ENCODE data around the gene ZMYND15.
A peak's percentile ranks its signal among the peaks of the same experiment; 100 is the strongest.

DNA sequence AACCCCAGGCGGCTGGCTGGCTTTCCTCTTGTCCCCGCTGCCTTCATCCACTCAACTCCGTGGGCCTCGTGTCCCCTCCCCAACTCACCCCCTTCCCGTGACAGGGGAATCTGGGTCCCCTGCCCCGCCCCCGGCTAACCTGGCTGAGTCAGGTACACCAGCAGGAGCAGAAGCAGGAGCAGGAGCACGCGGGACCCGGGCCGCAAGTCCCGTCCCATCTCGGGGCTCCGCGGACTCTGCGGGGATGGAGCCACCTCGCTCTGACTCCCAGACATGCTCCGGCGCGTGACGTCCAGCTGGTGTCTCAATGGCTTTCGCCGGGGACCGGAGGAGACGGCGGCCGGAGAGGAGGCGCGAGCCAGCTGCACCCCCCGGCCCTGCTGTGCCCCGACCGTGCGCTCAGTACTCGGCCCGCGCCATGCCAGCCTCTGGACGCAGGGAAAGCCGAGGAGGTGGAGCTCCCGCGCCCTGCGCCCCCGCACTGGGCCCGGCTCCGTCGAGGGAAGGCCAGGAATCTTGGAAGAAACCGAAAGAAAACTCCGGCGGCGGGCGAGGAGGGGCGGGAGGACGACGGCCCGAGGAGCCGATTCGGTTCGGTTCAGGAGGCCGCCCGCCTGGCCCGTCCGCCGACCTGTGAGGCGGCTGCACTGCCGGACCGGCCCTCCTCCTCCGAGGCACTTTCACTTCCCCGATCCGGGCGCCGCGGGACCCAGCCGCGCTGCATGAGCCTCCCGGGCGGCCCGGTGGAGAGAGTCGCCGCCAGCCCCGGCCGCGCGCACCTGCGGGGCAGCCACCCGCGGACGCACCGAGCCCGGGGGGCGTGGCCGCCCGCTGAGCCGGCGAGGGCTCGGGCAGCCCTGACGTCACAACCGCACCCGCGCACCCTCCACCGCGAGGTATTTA lies at the start of gene ZMYND15, which contains the start of gene CXCL16:
- TF ChIP-seq TEAD2 (CRISPR knock-in tag; IDR thresholded peaks at IDR 0.05), result no peak
- TF ChIP-seq ZBTB21 (CRISPR knock-in tag; IDR thresholded peaks at IDR 0.05), result no peak
- no peak; the same call in 1 of the 2 replicates for TF ChIP-seq RAD21 (CRISPR knock-in tag; IDR thresholded peaks at IDR 0.05)
- TF ChIP-seq, protein P1, sequence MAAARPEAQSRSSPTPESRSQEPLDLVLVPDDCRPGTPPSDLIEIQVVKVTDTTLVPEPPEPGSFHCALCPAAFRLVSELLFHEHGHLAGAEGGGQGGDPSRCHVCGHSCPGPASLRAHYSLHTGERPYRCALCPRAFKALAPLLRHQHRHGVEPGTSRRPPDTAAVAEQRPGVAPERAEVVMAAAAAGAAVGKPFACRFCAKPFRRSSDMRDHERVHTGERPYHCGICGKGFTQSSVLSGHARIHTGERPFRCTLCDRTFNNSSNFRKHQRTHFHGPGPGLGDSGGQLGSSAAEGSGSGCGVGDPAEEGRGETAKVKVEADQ (CRISPR knock-in tag; IDR thresholded peaks at IDR 0.05; ENCODE audit: borderline replicate concordance), result peak; percentile 61; the same call in 1 of the 2 replicates
- no peak for TF ChIP-seq EZH2 (conservative IDR thresholded peaks at IDR 0.05; ENCODE audit: low read depth, low read length)
- TF ChIP-seq, protein P2, sequence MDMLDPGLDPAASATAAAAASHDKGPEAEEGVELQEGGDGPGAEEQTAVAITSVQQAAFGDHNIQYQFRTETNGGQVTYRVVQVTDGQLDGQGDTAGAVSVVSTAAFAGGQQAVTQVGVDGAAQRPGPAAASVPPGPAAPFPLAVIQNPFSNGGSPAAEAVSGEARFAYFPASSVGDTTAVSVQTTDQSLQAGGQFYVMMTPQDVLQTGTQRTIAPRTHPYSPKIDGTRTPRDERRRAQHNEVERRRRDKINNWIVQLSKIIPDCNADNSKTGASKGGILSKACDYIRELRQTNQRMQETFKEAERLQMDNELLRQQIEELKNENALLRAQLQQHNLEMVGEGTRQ (IDR thresholded peaks at IDR 0.05; ENCODE audit: low read depth, low read length), result no peak
- TF ChIP-seq, protein P2 (CRISPR knock-in tag; IDR thresholded peaks at IDR 0.05; ENCODE audit: borderline replicate concordance), result no peak
- no peak for TF ChIP-seq POLR2AphosphoS5 (IDR thresholded peaks at IDR 0.05; ENCODE audit: low read depth, low read length)
- TF ChIP-seq, protein P3, sequence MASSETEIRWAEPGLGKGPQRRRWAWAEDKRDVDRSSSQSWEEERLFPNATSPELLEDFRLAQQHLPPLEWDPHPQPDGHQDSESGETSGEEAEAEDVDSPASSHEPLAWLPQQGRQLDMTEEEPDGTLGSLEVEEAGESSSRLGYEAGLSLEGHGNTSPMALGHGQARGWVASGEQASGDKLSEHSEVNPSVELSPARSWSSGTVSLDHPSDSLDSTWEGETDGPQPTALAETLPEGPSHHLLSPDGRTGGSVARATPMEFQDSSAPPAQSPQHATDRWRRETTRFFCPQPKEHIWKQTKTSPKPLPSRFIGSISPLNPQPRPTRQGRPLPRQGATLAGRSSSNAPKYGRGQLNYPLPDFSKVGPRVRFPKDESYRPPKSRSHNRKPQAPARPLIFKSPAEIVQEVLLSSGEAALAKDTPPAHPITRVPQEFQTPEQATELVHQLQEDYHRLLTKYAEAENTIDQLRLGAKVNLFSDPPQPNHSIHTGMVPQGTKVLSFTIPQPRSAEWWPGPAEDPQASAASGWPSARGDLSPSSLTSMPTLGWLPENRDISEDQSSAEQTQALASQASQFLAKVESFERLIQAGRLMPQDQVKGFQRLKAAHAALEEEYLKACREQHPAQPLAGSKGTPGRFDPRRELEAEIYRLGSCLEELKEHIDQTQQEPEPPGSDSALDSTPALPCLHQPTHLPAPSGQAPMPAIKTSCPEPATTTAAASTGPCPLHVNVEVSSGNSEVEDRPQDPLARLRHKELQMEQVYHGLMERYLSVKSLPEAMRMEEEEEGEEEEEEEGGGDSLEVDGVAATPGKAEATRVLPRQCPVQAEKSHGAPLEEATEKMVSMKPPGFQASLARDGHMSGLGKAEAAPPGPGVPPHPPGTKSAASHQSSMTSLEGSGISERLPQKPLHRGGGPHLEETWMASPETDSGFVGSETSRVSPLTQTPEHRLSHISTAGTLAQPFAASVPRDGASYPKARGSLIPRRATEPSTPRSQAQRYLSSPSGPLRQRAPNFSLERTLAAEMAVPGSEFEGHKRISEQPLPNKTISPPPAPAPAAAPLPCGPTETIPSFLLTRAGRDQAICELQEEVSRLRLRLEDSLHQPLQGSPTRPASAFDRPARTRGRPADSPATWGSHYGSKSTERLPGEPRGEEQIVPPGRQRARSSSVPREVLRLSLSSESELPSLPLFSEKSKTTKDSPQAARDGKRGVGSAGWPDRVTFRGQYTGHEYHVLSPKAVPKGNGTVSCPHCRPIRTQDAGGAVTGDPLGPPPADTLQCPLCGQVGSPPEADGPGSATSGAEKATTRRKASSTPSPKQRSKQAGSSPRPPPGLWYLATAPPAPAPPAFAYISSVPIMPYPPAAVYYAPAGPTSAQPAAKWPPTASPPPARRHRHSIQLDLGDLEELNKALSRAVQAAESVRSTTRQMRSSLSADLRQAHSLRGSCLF (CRISPR knock-in tag; IDR thresholded peaks at IDR 0.05; ENCODE audit: borderline replicate concordance), result no peak
- TF ChIP-seq, protein P4, sequence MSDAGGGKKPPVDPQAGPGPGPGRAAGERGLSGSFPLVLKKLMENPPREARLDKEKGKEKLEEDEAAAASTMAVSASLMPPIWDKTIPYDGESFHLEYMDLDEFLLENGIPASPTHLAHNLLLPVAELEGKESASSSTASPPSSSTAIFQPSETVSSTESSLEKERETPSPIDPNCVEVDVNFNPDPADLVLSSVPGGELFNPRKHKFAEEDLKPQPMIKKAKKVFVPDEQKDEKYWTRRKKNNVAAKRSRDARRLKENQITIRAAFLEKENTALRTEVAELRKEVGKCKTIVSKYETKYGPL (CRISPR knock-in tag; IDR thresholded peaks at IDR 0.05), result no peak
- no peak for TF ChIP-seq TCF7L2 (IDR thresholded peaks at IDR 0.05; ENCODE audit: low read depth, low read length)
- TF ChIP-seq, protein P5, sequence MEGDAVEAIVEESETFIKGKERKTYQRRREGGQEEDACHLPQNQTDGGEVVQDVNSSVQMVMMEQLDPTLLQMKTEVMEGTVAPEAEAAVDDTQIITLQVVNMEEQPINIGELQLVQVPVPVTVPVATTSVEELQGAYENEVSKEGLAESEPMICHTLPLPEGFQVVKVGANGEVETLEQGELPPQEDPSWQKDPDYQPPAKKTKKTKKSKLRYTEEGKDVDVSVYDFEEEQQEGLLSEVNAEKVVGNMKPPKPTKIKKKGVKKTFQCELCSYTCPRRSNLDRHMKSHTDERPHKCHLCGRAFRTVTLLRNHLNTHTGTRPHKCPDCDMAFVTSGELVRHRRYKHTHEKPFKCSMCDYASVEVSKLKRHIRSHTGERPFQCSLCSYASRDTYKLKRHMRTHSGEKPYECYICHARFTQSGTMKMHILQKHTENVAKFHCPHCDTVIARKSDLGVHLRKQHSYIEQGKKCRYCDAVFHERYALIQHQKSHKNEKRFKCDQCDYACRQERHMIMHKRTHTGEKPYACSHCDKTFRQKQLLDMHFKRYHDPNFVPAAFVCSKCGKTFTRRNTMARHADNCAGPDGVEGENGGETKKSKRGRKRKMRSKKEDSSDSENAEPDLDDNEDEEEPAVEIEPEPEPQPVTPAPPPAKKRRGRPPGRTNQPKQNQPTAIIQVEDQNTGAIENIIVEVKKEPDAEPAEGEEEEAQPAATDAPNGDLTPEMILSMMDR (CRISPR knock-in tag; IDR thresholded peaks at IDR 0.05), result peak; percentile 29
